Measurements from ENCODE around the gene AKR1C2.
"Not testable (repeated sequence)": the region's sequence is repeated elsewhere in the genome, so short reads cannot be mapped to it uniquely, and the experiment has no call there.

DNA sequence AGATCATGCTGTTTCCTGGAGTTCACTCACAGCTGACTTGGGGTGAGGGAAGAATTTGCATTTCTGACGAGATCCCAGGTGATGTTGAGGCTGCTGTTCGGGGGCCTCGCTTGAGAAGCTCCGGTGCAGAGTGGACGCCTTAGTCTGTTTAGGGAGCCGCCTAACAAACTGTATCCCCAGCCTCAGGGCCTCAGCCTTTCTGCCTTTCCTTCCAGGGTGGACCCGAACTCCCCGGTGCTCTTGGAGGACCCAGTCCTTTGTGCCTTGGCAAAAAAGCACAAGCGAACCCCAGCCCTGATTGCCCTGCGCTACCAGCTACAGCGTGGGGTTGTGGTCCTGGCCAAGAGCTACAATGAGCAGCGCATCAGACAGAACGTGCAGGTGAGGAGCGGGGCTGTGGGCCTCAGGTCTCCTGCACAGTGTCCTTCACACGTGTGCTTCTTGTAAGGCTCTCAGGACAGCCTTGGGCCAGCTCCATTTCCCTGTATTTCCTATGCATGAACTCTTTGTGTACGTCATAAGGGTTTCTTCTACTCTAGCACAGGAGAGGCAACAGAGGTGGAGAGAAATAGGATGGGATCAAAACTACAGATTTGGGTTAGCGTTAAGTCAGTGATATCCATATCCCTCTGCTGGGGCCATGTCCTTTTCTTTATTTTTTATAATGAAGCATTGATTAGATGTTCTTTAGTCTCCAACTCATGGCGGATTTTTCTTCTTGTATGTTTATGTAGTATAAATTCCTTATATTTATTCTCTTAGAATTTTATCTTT lies 31.1 kb downstream of the AKR1C2 start:
- TF ChIP-seq, protein P1, sequence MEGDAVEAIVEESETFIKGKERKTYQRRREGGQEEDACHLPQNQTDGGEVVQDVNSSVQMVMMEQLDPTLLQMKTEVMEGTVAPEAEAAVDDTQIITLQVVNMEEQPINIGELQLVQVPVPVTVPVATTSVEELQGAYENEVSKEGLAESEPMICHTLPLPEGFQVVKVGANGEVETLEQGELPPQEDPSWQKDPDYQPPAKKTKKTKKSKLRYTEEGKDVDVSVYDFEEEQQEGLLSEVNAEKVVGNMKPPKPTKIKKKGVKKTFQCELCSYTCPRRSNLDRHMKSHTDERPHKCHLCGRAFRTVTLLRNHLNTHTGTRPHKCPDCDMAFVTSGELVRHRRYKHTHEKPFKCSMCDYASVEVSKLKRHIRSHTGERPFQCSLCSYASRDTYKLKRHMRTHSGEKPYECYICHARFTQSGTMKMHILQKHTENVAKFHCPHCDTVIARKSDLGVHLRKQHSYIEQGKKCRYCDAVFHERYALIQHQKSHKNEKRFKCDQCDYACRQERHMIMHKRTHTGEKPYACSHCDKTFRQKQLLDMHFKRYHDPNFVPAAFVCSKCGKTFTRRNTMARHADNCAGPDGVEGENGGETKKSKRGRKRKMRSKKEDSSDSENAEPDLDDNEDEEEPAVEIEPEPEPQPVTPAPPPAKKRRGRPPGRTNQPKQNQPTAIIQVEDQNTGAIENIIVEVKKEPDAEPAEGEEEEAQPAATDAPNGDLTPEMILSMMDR (IDR thresholded peaks at IDR 0.05): not testable (repeated sequence)
- not testable (repeated sequence) for TF ChIP-seq POLR2A (IDR thresholded peaks at IDR 0.05)

Measured in heart left ventricle (tissue), 13 donors.